ENCODE measurements around the gene DAD1.

GRCh38 chr14:22601996-22602395 lies 13.0 kb upstream of the DAD1 start:
- TF ChIP-seq CTCF (IDR thresholded peaks at IDR 0.05; ENCODE audit: insufficient read depth, low read length, poor library complexity, severe bottlenecking) = no peak
- TF ChIP-seq EZH2phosphoT487 (conservative IDR thresholded peaks at IDR 0.05; ENCODE audit: low read length) = no peak
